Activated effector memory CD4-positive, alpha-beta T cell treated with Interleukin-2 at 50 U/mL for 16 hours (primary cell): ENCODE data around the gene ADGRD1.

Experiments used
- DNase-seq: peaks from one replicate; pipeline ENCODE4 v3.0.0-alpha.2; 2020

ADGRD1 gene

DNA sequence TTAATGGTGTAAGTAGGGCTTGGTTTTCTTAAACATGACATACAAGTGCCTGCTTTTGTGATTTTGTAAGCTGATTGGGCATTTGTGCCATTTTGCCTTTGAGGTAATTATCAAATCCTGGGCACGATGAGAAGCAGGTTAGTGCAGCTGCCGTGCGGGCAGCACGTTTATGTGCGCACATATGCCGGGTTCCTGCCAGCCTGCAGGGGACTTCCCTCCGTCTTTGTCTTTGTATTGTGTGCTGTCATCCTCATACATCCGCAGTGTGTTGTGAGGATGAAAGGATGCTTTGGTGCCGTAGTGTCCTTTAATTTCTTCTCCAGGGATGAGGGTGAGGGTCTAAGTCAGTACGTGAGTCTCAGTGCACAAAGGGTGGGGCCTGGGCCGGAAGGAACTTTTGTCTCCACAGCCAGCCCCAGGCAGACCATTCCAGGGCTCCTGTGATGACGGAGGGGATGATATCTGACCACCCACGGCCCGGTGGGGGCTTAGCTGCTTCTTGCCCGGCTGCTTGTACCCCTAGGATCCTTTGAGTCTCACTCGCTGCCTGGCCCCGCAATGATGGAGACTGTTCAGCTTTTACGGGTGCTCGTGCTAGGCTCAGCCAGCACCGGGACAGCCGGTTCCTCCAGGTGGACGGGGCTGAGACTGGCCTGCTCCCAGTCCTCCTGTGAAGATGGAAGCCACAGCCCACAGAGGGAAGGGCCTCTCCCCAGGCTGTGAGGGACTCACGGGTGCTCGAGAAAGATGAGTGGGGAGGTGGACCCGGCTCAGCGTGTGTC, 54.6 kb downstream of the ADGRD1 start:
- no peak for DNase-seq

DNA sequence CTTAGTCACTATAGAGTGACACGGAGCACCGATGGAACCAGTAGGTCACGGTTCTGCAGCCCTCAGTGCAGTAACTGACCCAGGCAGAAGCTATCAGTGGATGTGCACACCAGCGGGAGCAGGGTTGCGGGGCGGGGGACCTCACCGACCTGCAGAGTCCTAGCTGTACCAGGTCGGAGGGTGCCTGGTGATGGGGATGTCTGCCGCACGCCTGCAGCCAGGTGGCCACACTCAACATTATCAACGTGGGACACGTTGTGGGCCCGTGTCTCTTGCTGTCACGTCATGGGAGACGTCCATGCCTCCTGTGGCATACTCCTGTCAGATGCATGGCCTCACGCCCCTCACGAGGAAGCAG, 55.2 kb downstream of the ADGRD1 start:
- DNase-seq: no peak

DNA sequence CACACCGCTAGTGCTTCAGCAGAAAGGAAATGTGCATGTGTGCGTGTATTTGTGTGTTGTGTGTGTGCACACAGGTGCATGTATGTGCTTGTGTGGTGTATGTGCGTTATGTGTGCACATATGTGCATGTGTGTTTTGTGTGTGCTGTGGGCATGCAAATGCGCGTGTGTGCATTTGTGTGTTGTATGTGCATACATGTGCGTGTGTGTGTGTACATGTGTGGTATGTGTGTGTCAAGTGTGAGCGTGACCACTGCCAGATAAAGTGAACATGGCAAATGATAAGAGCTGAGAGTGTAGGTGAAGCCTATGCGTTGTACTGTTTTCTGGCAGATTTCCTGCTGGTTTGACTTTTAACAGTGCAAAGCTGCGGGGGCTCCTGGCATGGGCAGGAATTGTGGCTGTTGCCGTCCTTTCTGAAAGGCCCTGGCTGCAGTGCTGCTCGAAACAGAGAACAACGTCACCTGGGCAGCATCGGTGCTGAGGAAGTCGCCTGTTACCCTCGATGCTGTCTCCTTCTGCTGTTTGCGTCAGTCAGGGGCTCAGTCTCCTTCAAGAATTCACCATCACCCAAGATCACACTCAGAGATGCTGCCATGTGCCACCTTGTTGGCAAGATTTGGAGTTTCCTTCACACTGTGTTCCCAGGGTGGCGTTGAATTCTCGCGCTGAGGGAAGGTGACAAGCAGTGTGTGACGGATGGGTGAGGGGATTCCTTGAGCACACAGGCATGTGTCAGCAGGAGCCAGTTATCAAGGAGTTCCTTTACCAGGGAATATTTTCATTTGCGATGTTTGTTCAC, 56.1 kb downstream of the ADGRD1 start:
- DNase-seq: no peak

DNA sequence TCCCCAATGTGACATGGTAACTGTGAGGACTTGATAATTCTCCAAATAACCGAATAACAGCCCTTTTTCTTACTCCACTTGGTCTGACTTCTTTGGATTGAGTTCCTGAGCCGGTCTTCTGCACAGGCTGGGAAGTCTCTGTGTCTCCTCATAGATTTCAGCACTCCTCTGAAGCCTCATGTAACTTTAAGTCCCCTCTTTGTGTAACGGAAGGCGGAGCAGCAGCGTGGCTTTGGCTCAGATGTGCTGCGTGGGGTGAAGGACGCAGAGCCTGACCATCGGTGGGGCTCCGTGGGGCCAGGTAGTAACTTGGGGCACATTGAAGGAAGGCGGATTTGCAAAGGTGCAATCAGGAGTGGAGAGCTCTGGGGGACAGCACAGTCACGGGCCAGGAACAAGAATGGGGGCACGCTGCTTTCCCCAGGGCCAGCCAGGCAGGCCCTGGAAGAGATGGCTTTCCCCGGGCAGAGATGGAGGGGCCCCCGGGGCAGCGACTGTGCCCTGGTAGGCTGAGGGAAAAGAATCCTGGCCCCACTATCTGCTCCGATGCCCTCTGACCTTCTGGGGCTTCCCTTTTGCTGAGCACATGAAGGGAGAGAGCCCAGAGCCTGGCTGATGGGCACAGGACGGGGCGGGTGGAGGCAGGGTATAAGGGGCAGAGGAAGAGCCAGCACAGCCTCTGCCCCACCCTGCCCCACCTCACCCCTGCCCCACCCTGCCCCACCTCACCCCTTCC, 56.9 kb downstream of the ADGRD1 start:
- no peak for DNase-seq

DNA sequence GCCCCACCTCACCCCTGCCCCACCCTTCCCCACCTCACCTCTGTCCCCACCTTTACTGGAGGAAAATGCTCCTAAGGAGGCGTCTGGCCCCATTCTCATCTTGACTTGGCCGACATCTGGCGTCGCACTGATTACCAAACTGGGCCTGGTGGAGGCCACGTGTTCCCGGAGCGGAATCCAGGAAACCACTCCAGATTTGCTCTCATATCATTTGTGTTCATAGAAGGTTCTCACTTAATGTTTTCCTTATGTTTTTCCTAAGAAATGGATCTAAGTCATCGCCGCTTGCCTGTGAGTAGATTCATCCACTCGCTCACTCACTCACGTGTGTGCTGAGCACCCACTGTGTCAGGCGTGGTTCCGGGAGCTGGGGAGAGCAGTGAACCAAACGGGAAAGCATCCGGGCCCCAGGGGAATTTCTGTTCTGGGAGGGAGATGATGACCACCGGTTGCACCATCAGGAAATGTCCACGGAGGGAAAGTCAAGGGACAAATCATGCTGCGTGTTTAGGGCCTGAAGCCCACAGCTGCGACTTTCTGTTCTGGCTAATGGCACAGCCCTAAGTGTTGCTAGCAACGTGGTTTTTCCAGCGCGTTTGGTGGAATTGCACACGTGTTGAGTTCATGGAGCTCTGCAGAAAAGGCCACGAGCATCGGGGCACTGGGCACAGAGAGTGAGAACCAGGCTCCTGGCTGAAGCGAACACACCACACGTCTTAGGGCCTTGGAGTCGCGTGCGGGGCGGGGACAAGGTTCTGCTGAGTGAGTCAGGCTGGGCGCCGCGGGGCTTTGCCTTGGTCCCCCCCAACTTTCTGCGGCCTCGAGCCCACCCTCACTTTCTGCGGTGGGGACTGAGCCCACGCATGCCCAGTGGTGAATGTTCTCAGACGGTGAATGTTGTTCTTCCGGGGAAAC, 57.7 kb downstream of the ADGRD1 start:
- DNase-seq: no peak

- no peak for DNase-seq
These were observed 58.8 kb downstream of the ADGRD1 start for GRCh38 chr12:131012279-131013069.

GRCh38 chr12:131013118-131013517, 59.4 kb downstream of the ADGRD1 start:
- DNase-seq: no peak

DNA sequence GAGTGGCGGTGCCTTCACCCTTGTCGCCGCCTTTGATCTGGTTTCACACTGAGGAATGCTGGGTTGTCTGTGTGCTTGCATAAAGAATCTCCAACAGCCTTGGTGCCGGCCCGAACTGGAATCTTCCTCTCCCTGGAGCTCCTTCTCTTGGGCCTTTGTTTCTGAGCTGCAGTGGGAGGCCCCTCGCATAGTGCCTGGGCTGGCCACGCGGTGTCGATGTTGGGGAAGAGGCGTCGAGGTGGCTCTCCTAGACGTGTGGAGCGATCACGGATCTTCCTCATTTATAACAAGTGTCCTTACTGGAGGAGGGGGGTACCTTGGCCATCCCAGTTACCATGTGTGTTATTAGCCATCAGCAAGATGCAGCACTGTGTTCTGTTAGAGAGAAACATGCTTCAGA, 60.6 kb downstream of the ADGRD1 start:
- no peak for DNase-seq

GRCh38 chr12:131015581-131016337, 62.1 kb downstream of the ADGRD1 start:
- no peak for DNase-seq

GRCh38 chr12:131017477-131017991, 63.8 kb downstream of the ADGRD1 start:
- DNase-seq: no peak

GRCh38 chr12:131018019-131018620, 64.4 kb downstream of the ADGRD1 start:
- DNase-seq: no peak

GRCh38 chr12:131018808-131019397, 65.2 kb downstream of the ADGRD1 start:
- no peak for DNase-seq

DNA sequence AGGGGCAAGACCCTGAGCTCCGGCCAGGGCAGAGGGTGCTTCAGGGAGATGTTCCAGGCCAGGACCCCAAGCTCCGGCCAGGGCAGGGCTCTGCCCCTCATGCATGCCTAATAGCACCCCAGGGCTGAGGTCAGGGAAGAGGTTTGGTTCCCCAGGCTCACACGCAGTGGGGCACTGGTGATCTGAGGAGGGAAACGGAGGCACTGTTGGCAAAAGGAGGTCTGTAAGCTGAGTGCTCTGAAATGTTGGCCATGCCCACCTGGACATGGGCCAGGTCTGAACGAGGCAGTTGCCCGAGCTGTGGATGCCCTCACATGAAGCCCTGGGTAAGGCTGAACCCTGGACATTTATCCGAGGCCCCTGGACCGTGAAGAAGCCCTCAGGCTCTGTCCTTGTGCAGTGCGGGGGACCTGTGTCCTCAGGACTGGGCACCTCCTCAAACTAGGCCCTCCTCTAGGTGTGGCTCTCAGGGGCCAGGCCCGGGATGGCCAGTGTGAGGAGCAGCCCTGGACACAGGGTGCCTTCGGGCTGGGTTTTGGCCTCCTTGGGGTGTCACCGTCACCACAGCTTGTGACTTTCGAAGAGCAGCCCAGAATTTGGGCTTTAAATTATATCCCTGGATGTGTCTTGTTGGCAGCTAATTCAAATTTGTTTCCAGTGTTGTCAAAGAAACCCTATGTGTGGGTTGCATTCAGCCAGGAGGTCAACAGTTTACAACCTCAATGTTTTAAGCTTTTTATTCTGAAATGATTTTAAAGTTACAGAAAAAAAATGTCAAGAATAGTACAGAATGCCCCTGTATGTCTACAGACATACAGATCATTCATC, 66.8 kb downstream of the ADGRD1 start:
- no peak for DNase-seq

DNA sequence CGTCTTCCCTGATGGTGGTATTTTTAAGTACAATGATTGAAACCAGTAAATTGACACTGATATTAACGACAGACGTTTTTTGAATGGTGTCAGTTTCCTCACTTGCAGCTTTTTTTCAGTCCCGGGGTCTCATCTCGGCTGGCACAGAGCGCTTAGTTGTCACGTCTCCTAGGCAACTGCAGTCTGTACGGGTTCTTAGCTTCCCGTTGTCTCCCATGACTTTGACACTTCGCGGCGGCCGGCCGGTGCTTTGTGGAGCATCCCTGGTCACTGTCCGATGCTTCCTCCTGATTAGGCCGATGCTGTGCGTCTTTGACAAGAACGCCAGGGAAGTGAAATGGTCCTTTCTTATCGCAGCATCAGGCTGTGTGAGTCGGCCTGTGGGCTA, 67.4 kb downstream of the ADGRD1 start:
- DNase-seq: no peak

- DNase-seq: no peak
These were observed 70.3 kb downstream of the ADGRD1 start for GRCh38 chr12:131024026-131024425.

GRCh38 chr12:131024721-131025120, 71.0 kb downstream of the ADGRD1 start:
- DNase-seq: no peak

DNA sequence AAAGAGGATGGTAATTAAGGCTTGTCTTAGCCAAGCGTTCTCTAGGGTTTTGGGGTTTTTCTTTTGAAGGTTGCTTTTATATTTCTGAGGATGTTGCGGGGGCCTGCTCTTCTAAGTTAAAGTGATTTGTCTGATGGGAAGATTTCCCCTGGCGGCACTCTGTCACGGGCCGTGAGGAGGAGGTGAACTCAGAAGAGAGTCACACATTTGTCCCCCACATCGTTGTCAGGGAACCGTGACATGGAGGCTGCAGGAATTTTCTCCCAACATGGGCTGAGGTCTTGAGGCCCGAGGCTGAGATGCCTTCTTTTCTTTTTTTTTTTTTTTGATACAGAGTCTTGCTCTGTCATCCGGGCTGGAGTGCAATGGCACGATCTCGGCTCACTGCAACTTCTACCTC, 71.5 kb downstream of the ADGRD1 start:
- no peak for DNase-seq

DNA sequence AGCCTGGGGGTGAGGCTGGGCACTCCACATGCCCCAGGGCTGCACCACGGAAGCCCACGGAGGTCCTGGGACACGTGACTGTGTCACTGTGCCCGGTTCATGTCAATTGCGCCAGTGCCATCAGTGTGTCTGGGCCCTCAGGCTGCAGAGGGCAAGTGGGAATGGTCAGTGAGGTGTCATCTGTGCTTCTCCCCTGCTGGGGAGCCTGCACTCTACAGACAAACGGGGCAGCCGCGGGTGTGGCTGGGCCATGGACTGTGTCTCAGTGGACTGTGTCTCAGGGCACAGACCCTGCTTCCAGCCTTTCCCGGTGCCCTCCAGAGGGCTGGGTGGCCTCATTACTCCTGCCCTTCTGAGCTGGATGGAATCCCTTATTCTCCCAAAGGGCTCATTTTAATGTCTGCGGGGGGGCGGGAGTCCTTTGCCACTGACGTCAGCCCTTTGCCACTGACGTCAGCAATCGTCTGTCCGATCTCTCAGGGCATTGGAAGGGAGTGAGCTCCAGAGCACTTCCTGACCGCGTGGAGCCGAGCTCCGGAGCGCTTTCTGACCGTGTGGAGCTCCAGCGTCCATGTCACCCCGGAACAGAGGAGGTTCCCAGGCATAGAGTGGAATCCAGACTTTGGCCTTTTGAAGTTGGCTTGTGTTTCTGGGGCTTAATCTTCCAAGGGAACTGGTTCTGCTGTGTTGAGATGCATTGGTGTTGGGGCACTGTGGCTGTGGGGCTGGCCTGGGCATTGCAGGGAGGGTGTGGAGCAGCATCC, 72.4 kb downstream of the ADGRD1 start:
- DNase-seq: no peak
